ENCODE measurements around the gene MBP.

DNA sequence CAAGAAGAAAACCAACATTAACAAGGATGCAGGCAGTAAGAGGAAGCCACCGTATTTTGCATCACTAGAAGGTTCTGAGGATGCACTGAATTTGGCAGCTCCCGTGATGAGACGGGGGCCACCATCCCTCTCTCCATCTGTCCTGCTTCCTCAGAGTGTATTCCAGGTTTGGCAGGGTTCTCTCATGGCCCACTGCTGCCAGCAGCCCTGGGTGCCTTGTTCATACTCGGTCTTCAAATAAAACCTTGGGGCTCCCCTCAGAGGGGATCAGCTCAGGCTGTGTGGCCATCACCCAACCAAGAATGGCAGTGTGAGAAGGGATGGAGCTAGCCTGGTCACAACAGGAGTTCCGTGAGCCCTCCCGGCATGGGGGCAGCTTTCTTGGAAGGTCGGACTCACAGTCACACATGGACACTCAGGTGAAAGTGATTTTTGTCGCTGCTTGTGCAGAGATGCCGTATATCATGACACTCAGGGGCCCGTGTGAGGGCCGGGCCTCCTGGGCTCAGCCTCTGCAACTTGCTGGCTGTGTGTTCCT lies 12.8 kb upstream of the MBP start:
- TF ChIP-seq SUZ12 (IDR thresholded peaks at IDR 0.05) = no peak
- TF ChIP-seq TARDBP (IDR thresholded peaks at IDR 0.05) = no peak
- no peak for TF ChIP-seq FOXK2 (IDR thresholded peaks at IDR 0.05)
- no peak for TF ChIP-seq ARNT (IDR thresholded peaks at IDR 0.05)
- TF ChIP-seq FOXA1 (IDR thresholded peaks at IDR 0.05) = no peak
- TF ChIP-seq SP1 (IDR thresholded peaks at IDR 0.05) = no peak
- no peak for TF ChIP-seq ELF4 (IDR thresholded peaks at IDR 0.05)
- no peak for TF ChIP-seq HDGF (IDR thresholded peaks at IDR 0.05; ENCODE audit: borderline replicate concordance)
- TF ChIP-seq ZNF384 (IDR thresholded peaks at IDR 0.05) = no peak
- no peak for TF ChIP-seq FOXM1 (IDR thresholded peaks at IDR 0.05; ENCODE audit: borderline replicate concordance)
- no peak for TF ChIP-seq CTBP1 (IDR thresholded peaks at IDR 0.05; ENCODE audit: borderline replicate concordance)
